GM21737 (cell line): ENCODE measurements around the gene RBPJL.
A peak's percentile ranks its signal among the peaks of the same experiment; 100 is the strongest.

Experiments used
- ATAC-seq: cut with Tn5 transposase; IDR thresholded peaks from one replicate; pipeline ENCODE4 v1.9.1; 2021; ENCODE audit warnings: mild to moderate bottlenecking, moderate library complexity; ENCODE audit not compliant: unreplicated experiment

Gene RBPJL

DNA sequence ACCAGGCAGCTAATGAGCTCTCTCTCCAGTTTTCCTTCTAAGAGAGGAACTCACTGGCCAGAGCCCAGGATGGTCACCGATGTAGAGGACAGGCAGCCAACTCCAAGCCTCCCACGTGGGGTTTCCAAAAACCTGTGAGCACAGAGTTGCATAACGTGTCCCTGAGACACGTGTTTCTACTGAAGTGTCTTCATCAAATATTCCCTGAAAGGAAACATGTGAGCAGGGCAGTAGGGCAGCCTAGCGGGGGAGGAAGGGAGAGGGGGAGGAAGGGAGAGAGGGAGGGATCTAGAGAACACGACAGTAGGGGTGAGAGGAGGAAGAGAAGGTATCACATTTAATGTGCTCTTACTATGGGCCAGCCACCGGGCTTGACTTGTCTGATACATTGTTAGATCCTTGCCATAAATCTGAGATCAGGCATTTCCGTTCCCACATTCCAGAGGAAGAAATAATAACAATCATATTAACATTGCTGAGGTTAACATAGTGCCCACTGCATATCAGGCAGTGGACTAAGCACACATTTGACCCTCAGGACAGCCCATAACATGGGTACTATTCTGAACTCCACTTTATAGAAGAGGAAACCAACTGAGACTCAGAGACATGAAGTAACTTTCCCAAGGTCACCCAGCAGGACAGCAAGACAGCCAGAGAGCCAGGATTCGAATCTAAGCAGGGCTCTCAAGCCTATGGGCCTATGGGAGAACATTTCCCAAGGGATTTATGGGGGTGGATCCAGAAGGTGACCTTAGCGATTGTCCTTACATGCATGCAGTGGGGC lies 51.8 kb downstream of the RBPJL start:
- no peak for ATAC-seq

DNA sequence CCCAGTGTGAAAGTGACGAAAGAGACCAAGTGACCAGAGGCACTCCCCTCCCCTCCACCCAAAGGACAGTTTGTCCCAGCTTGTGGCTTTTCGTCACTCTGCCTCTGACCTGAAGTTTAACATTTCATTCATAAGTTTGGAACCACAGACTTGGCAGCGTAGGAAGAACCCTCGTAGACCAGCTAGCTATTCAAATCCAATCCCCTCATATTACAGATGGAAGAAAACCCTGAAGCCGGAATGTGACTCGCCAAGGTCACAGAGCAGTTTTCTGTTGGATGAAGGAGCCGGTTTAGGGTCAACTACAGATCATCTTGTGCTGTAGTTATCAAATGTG lies 52.4 kb downstream of the RBPJL start:
- ATAC-seq = no peak

DNA sequence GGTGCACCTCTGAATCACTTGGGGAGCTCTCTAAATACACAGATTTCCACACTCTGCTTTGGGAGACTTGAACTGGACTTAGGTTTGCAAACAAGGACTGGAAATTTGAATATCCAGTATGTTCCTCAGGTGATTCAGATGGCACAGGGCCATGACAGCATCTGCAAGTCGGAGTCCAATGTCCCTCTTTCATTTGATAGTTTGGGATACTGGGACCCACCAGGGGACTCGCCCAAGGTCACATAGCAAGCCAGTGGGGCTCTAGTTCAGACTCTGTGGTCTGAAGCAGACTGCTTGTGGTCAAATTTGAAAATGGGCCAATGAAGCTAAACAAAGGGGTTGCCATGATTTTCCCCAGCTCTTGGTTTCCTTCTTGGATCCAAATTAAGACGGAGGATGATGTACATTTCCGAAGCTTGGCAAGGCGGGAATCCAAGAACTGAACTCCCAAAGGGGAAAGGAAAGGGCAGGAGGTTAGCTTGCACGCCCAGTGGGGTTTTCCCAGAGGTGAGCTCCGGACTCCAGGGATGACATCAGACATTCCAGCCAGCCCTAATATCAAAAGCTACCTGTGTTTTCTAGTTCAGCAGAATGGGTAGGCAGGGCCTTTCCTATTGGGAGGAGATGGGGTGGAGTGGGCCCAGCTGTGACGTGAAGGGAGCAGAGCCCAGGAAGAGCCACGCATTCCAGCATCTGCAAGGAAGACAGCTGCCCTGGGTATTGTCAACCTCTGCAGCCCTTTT lies 52.9 kb downstream of the RBPJL start:
- no peak for ATAC-seq

DNA sequence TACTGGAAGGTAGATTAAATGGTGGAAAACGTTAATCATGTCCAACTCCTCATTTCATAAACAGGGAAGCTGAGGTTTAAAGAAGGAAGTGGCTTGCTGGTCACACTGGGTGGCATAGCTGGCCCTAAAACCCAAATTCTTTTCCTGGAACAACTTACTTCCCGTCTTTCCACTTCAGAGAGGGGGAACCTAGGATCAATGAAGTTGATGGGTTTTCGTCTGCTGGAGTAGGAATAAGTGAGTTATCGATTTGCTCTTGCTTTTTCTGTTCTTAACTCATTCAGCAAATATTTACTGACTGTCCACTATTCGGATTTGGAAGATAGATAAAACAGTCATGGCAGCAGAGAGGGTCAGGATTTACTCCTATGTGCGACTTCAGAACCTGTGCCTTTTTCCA lies 55.2 kb downstream of the RBPJL start:
- ATAC-seq = no peak

DNA sequence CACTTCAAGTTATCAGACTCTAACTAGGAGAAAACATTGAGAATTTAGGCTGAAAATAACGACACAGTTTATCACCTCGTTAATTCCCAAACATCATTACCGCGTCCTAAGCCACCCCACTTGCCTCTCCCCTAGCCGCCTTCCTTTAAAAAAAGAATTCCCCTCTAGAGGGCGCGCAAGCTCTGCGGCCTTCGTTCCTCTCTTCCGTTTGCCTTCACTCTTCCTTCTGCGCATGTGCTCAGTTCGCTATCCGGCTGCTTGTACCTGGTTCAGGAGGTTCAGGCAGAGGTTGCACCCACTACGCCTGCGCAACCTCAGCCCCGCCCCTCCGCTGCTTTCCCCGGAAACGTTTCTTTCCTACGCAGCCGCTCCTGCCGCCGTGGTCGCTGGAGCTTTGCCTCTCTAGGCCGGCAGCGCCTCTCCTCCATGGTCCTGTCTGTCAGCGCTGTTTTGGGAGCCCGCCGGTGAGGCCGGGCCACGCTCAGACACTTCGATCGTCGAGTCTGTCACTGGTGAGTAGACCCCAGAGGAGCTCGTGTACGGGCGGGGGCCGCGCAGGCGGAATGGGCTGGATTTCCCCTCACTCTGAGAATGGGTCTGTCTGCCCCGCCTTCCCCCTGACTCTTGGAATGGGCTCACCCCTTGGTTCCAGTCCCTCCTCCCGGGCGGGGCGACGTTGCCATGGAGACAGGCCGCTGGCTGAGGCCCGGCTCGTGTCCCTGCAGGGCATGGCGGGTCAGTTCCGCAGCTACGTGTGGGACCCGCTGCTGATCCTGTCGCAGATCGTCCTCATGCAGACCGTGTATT lies 56.4 kb downstream of the RBPJL start, which contains the start of gene SYS1:
SYS1 (plus strand) TSS at position 353 of the 807 bp plus-strand sequence; CDS start at position 729, 376 bp downstream.
- peak; percentile 82 for ATAC-seq

DNA sequence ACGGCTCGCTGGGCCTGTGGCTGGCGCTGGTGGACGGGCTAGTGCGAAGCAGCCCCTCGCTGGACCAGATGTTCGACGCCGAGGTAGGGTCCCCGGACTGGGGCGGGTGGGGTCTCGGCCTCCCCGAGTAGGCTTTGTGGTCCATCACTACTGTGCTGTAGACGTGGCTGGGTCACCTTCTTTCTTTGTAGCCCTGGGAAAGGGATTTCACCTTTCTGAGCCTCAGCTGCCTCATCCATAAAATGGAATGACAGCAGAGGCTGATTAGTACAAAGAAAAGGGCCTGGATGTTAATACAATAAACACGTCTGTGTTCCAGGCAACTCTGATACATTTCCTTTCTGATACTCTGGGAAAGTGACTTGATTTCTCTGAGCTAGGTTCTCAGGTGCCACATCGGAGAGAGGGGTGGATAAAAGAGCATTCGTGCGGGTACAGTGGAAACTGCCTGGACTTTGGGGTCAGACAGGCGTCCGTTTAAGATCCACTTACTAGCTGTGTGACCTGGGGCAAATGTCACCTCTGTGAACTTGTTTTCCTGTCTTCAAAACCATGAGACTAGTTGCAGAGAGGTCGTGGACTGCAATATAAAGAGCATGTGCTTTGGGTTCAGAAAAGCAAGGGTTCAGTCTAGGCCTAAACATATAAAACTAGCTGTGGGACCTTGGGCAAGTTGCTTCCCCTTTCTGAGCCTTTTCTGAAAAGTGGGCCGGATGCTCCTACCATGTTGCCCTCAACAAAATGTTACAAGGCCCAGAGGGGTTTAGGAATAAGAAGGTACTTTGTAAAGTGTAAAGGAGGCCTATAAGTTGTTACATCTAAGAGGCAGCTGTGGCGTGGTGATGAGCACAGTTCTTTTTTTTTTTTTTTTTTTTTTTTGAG lies 57.2 kb downstream of the RBPJL start:
- no peak for ATAC-seq

DNA sequence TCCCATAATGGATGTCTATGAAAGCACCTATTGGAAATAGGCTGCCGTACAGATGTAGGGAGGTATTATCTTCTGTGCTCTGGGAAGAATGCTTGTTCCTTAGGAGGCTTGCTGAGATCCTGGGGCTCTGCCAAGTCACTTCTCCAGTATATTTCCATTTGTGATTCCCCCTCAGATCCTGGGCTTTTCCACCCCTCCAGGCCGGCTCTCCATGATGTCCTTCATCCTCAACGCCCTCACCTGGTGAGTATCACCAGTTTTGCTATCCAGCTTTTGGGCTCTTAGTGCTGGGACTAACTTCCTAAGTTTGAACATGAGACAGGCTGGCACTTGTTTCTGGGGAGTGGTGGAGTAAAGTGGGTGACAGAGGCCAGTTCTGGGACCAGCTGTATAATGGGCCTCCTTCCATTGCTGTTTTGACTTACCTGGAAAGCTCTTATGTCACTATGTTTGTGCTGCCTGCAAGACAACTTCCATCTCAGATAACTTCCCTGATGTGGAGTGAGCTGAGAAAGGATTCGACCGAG lies 58.9 kb downstream of the RBPJL start:
- ATAC-seq = no peak

DNA sequence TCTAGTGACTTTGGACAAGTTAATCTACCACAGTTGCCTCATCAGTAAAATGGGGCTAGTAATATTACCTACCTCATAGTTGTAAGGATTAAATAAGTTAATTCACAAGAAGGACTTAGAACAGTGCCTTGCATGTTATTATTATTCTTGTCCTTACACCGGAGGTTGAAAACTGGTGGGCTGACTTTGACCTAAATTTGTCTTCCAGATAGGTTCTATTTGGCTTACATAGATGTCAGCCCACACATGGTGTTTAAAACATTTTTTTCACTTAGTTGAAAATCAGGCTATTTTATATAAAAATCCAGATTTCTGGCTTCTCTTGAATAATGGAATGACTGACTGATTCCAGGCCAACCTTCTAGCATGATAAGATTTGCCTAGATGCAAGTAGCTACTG lies 59.6 kb downstream of the RBPJL start:
- ATAC-seq = no peak

DNA sequence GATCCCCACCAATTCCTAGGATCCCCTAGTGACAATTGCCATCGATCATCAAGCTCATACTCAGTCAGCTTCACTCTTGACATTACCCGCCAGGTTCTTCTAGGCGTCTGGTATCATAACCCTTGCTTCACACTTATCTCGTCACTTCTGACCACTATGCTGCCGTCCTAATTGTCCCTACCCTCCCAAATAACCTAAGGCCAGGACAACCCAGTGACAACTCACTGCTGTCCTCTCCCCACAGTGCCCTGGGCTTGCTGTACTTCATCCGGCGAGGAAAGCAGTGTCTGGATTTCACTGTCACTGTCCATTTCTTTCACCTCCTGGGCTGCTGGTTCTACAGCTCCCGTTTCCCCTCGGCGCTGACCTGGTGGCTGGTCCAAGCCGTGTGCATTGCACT lies 60.0 kb downstream of the RBPJL start:
- ATAC-seq = no peak

DNA sequence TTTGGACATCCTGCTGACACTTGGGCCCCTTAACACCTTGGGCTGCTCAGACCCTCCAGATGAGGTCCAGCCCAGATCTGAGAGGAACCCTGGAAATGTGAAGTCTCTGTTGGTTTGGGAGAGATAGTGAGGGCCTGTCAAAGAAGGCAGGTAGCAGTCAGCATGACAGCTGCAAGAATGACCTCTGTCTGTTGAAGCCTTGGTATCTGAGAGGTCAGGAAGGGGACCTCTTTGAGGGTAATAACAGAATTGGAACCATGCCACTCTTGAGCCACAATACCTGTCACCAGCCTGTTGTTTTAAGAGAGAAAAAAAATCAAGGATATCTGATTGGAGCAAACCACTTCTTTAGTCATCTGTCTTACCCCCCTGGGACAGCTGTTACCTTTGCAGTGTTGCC lies 60.5 kb downstream of the RBPJL start:
- ATAC-seq = no peak
